GM12892 (cell line): ENCODE results near the gene AUP1.

Experiments
- POLR2A ChIP-seq: IDR thresholded peaks from 2 replicates; pipeline ENCODE4 v1.6.1; 2011; ENCODE audit warnings: low read depth, low read length, control low read depth
- POLR2AphosphoS5 ChIP-seq: IDR thresholded peaks from 2 replicates; pipeline ENCODE4 v1.6.1; 2011; ENCODE audit warnings: low read depth, low read length, control low read depth
- TAF1 ChIP-seq: IDR thresholded peaks from 2 replicates; pipeline ENCODE4 v1.6.1; 2011; ENCODE audit warnings: low read depth, mild to moderate bottlenecking, control low read depth, low read length, borderline replicate concordance

DNA sequence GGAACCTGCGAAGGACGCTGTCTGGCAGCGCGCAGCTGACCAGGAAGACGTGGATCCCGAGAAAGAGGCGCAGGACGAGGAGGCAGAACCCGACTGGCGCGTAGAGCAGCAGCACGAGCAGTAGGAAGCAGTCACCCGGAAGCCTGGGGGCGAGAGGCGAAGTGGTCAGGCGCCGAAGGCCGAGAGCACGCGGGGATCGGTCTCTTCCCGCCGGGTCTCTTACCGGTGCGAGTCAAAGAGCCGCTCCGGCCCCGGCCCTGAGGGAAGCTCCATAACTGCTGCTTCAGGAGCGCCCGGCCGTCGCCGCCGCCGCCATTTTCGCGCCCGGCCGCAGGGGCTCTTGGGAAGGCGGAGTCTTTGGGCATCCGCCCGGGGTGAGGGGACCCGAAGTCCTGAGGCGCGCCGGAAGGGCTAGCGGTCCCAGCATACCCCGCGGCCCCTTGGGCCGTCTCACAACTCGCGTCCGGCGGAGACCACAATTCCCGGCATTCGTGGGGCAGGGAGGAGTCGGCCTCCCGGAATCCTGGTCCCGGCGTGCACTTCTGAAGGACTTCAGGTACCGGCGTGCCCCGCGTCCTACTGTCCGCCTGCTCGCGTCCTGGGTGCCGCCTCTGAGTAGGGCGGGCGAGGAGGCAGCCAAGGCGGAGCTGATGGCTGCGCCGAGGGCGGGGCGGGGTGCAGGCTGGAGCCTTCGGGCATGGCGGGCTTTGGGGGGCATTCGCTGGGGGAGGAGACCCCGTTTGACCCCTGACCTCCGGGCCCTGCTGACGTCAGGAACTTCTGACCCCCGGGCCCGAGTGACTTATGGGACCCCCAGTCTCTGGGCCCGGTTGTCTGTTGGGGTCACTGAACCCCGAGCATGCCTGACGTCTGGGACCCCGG lies at the start of gene AUP1, which contains the start of gene HTRA2:
- TF ChIP-seq POLR2A: peak; percentile 91
- TF ChIP-seq POLR2AphosphoS5: peak; percentile 75; the same call in 1 of the 2 replicates
- peak; percentile 95 for TF ChIP-seq TAF1
